ELR (cell line): ENCODE data around the gene ACADVL.
"Not testable (repeated sequence)": the region's sequence is repeated elsewhere in the genome, so short reads cannot be mapped to it uniquely, and the experiment has no call there.

ENCODE experiments used
- DNase-seq: peaks from one replicate; pipeline ENCODE4 v3.0.0-alpha.2; 2015; ENCODE audit warnings: low read depth

Gene ACADVL

GRCh38 chr17:7219812-7220592 is at the start of gene ACADVL, which contains the start of gene DLG4:
Gene ACADVL (plus strand): TSS chr17:7219938. CDS start chr17:7219985, 47 bp downstream.
Gene DLG4 (minus strand): TSS chr17:7219836.
- peak; percentile 94 for DNase-seq

- DNase-seq, result not testable (repeated sequence)
Observed at GRCh38 chr17:7172522-7173191, 47.1 kb upstream of the ACADVL start.

- DNase-seq, result peak; percentile 23
Observed at GRCh38 chr17:7173687-7174602, 45.8 kb upstream of the ACADVL start.

- no peak for DNase-seq
Observed at GRCh38 chr17:7174603-7175326, 45.0 kb upstream of the ACADVL start.

GRCh38 chr17:7175330-7175733 is 44.4 kb upstream of the ACADVL start:
- no peak for DNase-seq

GRCh38 chr17:7176107-7176840 is 43.5 kb upstream of the ACADVL start:
- DNase-seq, result no peak

GRCh38 chr17:7176841-7177190 is 42.9 kb upstream of the ACADVL start:
- DNase-seq, result no peak

- peak; percentile 80 for DNase-seq
Observed at GRCh38 chr17:7177191-7177953, 42.4 kb upstream of the ACADVL start.

GRCh38 chr17:7177954-7178477 is 41.7 kb upstream of the ACADVL start:
- peak; percentile 56 for DNase-seq

GRCh38 chr17:7178973-7179316 is 40.8 kb upstream of the ACADVL start:
- no peak for DNase-seq

- DNase-seq, result no peak
Observed at GRCh38 chr17:7179317-7180254, 40.2 kb upstream of the ACADVL start, which contains the start of gene ASGR1. Gene ASGR1 (minus strand): TSS chr17:7179370. CDS start chr17:7178563, 807 bp downstream.

- not testable (repeated sequence) for DNase-seq
Observed at GRCh38 chr17:7182101-7182500, 37.6 kb upstream of the ACADVL start.

GRCh38 chr17:7183433-7184090 is 36.2 kb upstream of the ACADVL start:
- peak; percentile 17 for DNase-seq

GRCh38 chr17:7184091-7184488 is 35.6 kb upstream of the ACADVL start:
- DNase-seq, result no peak

GRCh38 chr17:7184647-7185046 is 35.1 kb upstream of the ACADVL start:
- DNase-seq, result no peak

GRCh38 chr17:7186241-7186640 is 33.5 kb upstream of the ACADVL start:
- peak; percentile 28 for DNase-seq

- no peak for DNase-seq
Observed at GRCh38 chr17:7190276-7190917, 29.3 kb upstream of the ACADVL start.

- no peak for DNase-seq
Observed at GRCh38 chr17:7191069-7191468, 28.7 kb upstream of the ACADVL start.
